ENCODE measurements around the gene OR2H2. TPM values are rescaled to one million over a fixed set of nuclear protein-coding genes. Genes with fewer than 3 reads are reported as not detected.

The OR2H2 gene
- total RNA-seq = not detected in 2 replicates

DNA sequence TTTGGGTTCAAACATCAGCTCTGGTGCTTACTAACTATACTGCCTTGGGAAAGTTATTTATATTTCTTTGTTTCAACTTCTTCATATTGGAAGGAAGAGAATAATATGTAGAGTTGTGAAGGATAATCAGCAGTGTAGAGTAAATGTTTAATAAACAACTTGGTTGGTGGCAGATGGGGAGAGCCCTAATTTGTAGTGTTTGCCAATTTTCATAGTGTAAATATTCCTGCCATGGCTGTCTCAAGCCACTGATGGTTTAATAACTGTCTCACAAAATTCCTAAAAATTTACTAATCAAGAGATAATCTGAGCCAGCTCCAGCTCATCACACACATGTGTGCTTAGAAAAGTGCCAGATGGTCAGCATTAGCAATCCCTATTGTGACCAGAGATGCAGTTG, at the start of gene OR2H2:
Gene OR2H2 (plus strand): TSS at position 301 of the 400 bp plus-strand sequence. CDS start 2,824 bp downstream, outside the sequence.
- TF ChIP-seq, protein P1, sequence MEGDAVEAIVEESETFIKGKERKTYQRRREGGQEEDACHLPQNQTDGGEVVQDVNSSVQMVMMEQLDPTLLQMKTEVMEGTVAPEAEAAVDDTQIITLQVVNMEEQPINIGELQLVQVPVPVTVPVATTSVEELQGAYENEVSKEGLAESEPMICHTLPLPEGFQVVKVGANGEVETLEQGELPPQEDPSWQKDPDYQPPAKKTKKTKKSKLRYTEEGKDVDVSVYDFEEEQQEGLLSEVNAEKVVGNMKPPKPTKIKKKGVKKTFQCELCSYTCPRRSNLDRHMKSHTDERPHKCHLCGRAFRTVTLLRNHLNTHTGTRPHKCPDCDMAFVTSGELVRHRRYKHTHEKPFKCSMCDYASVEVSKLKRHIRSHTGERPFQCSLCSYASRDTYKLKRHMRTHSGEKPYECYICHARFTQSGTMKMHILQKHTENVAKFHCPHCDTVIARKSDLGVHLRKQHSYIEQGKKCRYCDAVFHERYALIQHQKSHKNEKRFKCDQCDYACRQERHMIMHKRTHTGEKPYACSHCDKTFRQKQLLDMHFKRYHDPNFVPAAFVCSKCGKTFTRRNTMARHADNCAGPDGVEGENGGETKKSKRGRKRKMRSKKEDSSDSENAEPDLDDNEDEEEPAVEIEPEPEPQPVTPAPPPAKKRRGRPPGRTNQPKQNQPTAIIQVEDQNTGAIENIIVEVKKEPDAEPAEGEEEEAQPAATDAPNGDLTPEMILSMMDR (IDR thresholded peaks at IDR 0.05; ENCODE audit: insufficient read depth, low read depth, low read length) = no peak
- no peak for DNase-seq (ENCODE audit: low read depth)
- no peak within 1 kb of the TSS for H3K4me3 ChIP-seq (ENCODE audit: low read depth, low read length)

DNA sequence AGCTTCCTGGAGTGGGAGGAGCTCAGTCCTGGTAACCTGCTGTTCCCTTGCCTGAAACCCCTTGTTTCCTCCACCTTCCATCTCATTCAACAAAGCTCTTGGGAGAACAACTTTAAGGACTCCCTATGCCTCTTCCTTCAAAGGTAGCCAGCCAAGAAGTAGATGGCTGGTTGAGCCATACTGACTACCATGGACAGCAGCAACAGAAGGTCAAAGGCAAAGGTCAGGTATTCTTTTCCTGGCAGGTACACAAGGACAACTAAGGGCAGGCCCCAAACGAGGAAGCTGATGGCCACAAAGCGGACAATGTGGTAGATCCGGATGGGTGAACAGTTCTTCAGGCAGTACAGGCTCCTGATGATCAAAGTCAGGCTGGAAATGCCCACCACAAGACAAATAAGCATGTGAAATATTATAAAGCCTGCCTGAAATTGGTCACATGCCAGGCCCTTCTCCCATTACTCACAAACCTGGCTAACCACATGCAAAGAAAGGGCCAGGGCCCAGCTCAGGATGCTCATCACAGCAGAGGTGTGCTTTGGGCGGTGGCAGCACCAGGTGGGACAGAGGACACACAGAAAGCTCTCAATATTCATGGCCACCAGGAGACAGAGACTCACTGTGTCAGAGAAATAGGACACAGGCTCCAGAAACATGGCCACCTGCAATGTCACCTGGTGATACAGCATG, 47.1 kb upstream of the OR2H2 start:
- TF ChIP-seq, protein P1 (IDR thresholded peaks at IDR 0.05; ENCODE audit: insufficient read depth, low read depth, low read length) = no peak
- no peak for DNase-seq (ENCODE audit: low read depth)
- H3K4me3 ChIP-seq (ENCODE audit: low read depth, low read length) = no peak overlapping the region

GRCh38 chr6:29547573-29547972, 37.3 kb upstream of the OR2H2 start:
- H3K4me3 ChIP-seq (ENCODE audit: low read depth, low read length) = no peak overlapping the region
- no peak for DNase-seq (ENCODE audit: low read depth)
- TF ChIP-seq, protein P1 (IDR thresholded peaks at IDR 0.05; ENCODE audit: insufficient read depth, low read depth, low read length) = no peak

DNA sequence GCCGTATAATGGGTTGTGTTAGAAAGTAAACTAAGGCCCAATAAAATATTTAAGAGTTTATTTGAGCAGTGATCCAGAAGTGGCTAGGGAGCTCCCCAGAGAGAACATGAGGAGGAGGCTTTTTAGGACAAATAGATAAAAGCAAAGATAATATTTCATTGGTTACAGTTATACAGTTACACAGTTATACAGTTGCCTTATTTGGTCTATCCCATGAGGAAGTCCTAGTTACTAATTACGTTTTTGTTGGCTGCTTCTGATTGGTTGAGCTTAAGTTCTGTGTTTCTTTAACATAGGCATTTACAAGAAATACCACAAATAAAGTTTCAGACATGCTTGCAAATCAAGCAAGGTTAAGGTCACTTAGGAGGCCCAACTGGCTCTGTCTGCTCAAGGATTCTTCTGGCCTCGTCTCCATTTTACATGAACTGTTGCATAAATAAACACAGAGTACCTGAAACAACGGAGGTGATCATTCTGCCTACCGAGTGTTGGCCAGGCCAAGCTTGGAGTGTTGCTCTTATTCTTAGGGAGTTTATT, 32.3 kb upstream of the OR2H2 start:
- no peak overlapping the region for H3K4me3 ChIP-seq (ENCODE audit: low read depth, low read length)
- DNase-seq (ENCODE audit: low read depth) = peak; percentile 85
- TF ChIP-seq, protein P1 (IDR thresholded peaks at IDR 0.05; ENCODE audit: insufficient read depth, low read depth, low read length) = no peak

DNA sequence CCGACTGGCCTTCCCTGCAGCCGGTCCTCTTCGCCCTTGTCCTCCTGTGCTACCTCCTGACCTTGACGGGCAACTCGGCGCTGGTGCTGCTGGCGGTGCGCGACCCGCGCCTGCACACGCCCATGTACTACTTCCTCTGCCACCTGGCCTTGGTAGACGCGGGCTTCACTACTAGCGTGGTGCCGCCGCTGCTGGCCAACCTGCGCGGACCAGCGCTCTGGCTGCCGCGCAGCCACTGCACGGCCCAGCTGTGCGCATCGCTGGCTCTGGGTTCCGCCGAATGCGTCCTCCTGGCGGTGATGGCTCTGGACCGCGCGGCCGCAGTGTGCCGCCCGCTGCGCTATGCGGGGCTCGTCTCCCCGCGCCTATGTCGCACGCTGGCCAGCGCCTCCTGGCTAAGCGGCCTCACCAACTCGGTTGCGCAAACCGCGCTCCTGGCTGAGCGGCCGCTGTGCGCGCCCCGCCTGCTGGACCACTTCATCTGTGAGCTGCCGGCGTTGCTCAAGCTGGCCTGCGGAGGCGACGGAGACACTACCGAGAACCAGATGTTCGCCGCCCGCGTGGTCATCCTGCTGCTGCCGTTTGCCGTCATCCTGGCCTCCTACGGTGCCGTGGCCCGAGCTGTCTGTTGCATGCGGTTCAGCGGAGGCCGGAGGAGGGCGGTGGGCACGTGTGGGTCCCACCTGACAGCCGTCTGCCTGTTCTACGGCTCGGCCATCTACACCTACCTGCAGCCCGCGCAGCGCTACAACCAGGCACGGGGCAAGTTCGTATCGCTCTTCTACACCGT, 31.5 kb upstream of the OR2H2 start:
- peak overlapping the region; percentile 13 for H3K4me3 ChIP-seq (ENCODE audit: low read depth, low read length)
- peak; percentile 76 for DNase-seq (ENCODE audit: low read depth)
- TF ChIP-seq, protein P1 (IDR thresholded peaks at IDR 0.05; ENCODE audit: insufficient read depth, low read depth, low read length) = peak; percentile 11

DNA sequence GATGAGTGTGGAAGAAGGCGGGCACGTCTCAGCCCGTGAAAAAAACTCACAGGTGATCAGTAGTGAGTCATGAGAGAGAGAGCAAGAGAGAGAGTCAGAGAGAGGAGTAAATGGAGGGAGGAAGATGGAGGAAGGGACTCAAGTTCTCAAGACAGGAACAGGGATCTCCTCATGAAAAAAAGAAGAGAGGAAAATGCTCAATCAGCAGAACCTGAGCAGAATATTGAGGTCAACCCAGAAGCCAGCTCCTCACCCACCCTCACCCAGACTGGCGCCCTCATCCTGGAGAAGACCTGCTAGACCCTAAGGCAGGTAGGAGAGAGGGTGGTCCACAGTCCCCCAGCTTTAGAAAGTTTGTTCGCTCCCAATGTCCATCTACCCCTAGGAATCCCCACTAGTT, 30.2 kb upstream of the OR2H2 start:
- TF ChIP-seq, protein P1 (IDR thresholded peaks at IDR 0.05; ENCODE audit: insufficient read depth, low read depth, low read length) = no peak
- H3K4me3 ChIP-seq (ENCODE audit: low read depth, low read length) = no peak overlapping the region
- DNase-seq (ENCODE audit: low read depth) = no peak

Data from fibroblast of villous mesenchyme (primary cell).